Activated CD4-positive, alpha-beta T cell treated with anti-CD3 and anti-CD28 coated beads for 1 hour (primary cell): ENCODE data around the gene SLC22A31.
A peak's percentile ranks its signal among the peaks of the same experiment; 100 is the strongest.
"Not testable (repeated sequence)": the region's sequence is repeated elsewhere in the genome, so short reads cannot be mapped to it uniquely, and the experiment has no call there.

Experiments
- DNase-seq: peaks from one replicate; pipeline ENCODE4 v3.0.0-alpha.2; 2020

SLC22A31 gene

DNA sequence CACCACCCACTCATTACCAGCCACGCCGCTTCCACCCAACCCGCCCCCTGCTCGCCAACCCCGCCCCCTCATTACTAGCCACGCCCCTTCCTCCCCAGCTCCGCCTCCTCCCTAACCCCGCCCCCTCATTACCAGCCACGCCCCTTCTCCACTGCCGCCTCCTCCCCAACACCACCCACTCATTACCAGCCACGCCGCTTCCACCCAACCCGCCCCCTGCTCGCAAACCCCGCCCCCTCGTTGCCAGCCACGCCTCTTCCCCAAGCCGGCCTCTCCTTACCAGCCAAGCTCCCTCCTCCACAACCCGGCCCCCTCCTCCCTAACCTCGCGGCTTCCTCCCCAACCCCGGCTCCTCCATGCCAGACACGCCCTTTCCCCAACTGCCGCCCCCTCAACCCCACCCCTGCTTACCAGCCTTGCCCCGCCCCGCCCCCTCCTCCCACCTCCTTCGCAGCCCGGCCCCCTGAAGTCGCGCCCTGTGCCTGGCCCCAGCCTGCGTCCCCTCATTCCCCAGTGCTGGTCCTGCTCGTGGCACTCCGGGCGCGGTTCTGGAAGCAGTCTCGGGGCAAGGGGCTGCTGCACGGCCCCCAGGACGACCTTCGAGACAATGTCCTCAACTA lies 7.3 kb downstream of the SLC22A31 start:
- DNase-seq: peak; percentile 35

DNA sequence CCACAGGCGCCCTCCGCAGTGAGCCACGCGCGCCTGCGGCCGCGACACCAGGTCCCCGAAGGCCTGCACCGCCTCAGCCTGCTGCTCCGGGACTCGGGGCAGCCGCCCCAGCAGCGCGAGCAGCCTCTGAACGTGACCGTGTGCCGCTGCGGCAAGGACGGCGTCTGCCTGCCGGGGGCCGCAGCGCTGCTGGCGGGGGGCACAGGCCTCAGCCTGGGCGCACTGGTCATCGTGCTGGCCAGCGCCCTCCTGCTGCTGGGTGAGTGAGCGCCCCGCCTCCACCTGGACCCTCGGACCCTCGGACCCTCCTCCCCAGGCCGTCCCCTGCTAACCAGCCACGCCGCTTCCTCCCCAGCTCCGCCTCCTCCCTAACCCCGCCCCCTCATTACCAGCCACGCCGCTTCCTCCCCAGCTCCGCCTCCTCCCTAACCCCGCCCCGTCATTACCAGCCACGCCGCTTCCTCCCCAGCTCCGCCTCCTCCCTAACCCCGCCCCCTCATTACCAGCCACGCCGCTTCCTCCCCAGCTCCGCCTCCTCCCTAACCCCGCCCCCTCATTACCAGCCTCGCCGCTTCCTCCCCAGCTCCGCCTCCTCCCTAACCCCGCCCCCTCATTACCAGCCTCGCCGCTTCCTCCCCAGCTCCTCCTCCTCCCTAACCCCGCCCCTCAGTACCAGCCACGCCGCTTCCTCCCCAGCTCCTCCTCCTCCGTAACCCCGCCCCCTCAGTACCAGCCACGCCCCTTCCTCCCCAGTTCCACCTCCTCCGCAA lies 8.0 kb downstream of the SLC22A31 start:
- peak; percentile 51 for DNase-seq

DNA sequence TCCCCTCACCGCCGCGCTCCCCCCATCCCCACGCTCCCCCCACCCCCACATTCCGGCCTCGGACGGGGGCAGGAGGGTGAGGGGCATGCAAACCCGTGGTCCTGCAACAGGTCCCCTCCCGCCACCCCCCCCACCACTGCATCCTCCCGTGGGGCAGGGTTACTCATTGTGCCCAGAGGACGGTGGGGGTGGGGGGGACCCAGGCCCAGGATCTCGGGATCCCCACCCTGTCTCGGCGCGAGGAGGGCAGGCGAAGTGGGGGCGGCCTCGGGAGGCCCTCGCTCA lies 8.5 kb downstream of the SLC22A31 start:
- no peak for DNase-seq

DNA sequence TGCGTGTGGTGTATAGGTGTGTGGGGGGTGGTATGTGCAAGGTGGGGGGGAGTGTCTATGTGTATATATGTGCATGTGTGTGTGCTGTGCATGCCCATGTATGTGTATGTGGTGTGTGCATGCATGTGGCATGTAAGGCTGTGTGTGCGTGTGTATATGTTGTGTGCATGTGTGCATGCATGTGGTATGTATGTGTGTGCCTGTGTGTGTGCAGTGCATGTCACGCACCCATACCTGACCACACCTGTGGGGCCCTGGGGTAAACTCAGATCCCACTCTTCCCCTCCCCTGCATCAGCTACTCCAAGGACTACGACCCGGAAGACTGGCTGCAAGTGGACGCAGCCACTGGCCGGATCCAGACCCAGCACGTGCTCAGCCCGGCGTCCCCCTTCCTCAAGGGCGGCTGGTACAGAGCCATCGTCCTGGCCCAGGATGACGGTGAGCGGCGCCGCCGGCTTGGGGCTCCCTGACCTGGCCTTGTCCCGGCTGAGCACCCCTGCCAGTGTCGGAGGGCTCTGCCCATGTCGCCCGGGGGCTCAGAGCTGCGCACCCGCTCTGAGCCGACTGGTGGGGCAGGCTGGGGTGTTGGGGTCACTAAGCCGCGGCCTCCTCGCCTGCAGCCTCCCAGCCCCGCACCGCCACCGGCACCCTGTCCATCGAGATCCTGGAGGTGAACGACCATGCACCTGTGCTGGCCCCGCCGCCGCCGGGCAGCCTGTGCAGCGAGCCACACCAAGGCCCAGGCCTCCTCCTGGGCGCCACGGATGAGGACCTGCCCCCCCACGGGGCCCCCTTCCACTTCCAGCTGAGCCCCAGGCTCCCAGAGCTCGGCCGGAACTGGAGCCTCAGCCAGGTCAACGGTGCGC lies 9.1 kb downstream of the SLC22A31 start:
- DNase-seq: no peak

DNA sequence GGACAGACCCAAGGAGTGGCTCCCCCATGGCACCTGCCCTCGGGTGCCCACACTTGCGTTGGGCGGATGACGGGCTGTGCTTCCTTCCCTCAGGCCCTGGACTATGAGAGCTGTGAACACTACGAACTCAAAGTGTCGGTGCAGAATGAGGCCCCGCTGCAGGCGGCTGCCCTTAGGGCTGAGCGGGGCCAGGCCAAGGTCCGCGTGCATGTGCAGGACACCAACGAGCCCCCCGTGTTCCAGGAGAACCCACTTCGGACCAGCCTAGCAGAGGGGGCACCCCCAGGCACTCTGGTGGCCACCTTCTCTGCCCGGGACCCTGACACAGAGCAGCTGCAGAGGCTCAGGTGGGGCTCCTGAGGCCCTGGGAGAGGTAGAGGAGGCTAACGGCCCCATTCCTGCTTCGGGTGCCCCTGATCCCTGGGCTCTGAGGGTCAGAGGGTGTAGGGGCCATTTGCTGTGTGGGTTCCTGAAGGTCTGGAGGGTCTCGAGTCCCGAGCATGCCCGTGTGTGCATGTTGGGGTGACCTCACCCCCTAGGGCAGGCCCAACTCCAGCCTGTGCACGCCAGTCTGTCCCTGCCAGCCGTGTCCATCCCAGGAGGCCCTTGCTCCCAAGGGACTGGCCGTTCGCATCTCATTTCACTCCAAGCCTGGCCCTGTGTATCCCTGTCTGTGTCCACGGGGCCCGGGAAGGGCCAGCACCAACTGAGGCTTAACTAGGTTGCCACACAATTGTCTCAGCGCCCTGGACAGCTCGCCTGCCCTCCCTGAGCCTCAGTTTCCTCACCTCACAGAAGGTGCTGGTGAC lies 10.0 kb downstream of the SLC22A31 start:
- DNase-seq: no peak

DNA sequence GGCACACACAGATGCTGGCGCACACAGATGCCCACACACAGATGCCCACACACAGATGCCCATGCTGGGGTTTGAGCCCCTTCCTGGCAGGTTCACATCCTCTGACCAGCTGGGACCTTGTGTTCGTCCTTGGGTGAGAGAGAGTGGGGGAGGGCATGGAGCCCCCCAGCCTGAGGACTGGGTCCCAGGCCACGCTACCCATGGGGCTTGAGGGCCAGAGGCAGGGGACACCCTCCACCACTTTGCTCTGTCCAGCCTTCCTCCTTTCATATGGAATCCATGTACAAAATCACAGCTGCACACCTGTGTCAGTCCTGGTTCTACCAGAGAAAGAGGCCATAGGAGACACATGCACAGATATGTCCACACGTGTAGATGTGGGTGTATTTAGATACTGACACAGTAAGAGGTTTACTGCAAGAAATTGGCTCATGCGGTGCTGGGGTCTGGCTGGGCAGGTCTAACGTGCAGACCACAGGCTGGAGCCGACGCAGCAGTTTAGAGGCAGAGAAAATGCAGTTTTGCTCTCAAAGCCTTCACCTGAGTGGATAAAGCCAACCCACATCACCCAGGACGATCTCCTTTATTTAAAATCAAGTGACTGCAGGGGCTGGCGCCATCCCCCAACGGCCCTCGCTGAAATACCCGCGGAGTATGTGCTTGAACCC lies 10.8 kb downstream of the SLC22A31 start:
- no peak for DNase-seq

DNA sequence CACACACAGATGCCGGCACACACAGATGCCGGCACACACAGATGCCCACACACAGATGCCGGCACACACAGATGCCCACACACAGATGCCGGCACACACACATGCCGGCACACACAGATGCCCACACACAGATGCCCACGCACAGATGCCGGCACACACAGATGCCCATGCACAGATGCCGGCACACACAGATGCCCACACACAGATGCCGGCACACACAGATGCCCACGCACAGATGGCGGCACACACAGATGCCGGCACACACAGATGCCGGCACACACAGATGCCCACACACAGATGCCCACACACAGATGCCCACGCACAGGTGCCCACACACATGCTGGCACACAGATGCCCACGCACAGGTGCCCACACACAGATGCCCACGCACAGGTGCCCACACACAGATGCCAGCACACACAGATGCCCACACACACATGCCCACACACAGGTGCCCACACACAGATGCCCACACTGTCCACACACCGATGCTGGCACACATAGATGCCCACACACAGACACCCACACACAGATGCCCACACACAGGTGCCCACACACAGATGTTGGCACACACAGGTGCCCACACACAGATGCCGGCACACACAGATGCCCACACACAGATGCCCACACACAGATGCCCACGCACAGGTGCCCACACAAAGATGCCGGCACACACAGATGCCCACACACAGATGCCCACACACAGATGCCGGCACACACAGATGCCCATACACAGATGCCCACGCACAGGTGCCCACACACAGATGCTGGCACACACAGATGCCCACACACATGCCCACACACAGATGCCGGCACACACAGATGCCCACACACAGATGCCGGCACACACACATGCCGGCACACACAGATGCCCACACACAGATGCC lies 11.6 kb downstream of the SLC22A31 start:
- not testable (repeated sequence) for DNase-seq

DNA sequence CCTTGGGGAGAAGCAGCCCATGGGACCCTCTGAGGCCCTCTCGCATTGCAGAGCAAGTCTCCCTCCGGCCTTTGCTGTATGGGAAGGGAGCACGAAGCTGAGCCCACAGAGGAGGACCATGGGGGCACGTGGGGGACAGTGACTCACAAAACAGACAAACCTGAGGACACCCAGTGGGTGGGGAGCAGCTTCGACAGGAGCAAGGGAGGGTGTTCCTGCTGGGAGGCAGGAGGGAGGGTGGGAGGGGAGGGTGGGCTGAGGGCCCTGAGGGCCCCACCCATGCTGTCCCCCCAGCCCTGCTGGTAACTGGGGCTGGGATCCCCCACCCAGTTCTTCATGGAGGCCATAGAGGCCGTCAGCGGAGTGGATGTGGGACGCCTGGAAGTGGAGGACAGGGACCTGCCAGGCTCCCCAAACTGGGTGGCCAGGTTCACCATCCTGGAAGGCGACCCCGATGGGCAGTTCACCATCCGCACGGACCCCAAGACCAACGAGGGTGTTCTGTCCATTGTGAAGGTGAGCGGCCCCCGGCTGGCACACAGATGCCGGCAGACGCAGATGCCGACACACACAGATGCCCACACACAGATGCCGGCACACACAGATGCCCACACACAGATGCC lies 12.5 kb downstream of the SLC22A31 start:
- DNase-seq: no peak

DNA sequence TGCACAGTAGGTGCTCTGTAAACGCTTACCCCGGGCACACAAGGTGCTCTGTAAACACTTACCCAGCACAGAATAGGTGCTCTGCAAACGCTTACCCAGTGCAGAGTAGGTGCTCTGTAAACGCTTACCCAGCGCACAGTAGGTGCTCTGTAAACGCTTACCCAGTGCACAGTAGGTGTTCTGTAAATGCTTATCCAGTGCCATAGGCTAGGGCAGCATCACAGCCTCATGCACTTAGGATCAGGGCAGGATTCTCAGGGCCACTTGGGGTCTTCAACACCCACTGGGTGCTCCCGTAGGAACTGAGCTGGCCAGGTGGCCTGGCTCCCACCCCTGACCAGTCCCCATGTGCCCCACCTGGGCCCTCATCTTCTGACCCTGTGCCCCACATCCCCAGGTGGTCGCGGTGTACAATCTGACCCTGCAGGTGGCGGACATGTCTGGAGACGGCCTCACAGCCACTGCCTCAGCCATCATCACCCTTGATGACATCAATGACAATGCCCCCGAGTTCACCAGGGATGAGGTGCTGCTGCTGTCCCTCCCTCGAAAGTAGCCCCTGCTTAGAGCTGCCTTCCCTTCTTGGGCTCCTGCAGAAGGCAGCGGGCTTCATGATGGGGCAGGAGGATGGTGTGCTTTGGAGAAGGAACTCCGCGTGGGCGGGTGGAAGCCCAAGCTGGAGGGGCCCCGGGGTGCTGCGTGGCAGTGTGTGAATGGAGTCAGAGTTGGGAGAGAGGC lies 13.1 kb downstream of the SLC22A31 start:
- DNase-seq: no peak

DNA sequence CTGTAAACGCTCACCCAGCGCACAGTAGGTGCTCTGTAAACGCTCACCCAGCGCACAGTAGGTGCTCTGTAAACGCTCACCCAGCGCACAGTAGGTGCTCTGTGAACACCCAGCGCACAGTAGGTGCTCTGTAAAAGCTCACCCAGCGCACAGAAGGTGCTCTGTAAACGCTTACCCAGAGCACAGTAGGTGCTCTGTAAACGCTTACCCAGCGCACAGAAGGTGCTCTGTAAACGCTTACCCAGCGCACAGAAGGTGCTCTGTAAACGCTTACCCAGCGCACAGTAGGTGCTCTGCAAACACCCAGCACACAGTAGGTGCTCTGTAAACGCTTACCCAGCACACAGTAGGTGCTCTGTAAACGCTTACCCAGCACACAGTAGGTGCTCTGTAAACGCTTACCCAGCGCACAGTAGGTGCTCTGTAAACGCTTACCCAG lies 13.7 kb downstream of the SLC22A31 start:
- DNase-seq: not testable (repeated sequence)

DNA sequence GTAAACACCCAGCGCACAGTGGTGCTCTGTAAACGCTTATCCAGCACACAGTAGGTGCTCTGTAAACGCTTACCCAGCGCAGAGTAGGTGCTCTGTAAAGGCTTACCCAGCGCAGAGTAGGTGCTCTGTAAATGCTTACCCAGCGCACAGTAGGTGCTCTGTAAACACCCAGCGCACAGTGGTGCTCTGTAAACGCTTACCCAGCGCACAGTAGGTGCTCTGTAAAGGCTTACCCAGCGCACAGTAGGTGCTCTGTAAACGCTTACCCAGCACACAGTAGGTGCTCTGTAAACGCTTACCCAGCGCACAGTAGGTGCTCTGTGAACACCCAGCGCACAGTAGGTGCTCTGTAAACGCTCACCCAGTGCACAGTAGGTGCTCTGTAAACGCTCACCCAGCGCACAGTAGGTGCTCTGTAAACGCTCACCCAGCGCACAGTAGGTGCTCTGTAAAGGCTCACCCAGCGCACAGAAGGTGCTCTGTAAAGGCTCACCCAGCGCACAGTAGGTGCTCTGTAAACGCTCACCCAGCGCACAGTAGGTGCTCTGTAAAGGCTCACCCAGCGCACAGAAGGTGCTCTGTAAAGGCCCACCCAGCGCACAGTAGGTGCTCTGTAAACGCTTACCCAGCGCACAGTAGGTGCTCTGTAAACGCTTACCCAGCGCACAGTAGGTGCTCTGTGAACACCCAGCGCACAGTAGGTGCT lies 14.3 kb downstream of the SLC22A31 start:
- not testable (repeated sequence) for DNase-seq

DNA sequence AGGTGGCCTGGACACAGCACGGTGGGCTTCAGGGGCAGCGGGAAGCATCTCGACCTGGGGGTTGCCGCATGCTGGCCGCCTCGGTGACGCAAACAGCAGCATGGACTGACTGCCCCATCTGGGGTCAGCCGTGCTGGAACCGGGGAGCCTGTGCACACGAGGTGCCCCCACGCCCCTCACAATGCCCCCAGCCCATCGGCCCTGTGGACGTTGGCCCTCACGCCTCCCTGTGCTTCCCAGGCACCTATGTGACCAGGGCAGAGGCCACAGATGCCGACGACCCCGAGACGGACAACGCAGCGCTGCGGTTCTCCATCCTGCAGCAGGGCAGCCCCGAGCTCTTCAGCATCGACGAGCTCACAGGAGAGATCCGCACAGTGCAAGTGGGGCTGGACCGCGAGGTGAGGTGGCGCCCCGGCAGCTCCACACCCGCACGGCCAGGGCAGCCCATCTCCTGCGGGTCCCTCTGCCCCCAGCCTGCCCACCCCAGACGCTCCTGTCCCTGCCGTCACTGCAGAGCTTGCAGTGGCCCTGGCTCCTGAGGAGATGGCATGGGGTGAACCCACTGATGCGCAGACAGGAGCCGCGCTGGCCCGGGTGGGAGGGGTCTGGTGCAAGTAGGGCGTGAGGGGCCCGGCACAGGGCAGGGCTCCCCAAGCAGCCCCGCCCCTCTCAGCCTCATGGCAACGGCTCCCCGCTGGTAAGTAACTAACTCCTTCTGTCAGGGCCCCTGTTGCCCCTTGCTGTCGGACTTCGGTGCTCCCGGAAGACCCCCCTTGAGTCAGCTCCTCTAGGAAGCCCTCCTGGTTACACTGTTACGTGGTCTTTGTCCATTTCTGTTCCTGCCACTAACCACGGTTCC lies 15.2 kb downstream of the SLC22A31 start:
- DNase-seq: no peak

DNA sequence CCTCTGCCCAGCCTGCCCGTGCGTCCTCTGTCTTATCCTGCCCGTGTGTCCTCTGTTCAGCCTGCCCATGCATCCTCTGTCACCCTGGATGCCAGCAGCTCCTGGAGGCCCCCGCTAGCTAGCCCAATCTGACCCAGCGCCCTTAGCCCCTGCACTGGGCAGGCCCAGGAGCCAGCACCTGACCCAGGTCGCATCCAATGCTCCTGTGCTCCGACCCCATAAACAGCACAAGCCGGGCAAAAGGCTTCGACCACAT lies 15.7 kb downstream of the SLC22A31 start:
- no peak for DNase-seq

DNA sequence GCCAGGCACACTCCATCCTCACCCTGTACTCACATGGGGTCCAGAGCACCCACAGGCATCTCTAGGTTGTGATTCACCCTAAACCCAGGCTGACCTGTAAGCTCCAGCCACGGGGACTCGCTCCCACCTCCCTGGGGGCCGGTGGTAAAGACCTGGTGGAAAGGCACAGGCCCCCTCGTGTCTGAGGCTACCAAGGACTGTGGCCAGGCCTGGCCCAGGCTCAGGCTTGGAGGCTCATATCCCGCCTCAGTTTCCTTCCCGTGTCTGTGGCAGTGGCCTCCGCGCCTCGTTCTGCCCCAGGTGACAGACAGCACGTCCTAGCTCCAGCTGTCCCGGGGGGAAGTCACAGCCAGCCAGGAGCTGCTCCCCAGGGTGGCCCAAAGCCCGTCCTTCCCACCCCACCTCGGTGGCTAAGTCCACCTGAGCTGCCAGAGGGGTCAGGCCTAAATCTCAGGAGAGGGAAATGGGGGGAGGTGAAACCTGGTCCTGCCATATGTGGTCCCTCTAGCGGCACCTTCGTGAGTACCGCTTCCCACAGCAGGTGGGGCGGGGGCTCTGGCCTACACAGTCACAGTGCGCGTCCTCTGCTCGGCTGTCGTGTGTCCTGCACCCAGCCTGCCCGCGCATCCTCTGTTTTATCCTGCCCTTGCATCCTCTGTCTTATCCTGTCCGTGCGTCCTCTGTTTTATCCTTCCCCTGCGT lies 16.2 kb downstream of the SLC22A31 start:
- DNase-seq: no peak

DNA sequence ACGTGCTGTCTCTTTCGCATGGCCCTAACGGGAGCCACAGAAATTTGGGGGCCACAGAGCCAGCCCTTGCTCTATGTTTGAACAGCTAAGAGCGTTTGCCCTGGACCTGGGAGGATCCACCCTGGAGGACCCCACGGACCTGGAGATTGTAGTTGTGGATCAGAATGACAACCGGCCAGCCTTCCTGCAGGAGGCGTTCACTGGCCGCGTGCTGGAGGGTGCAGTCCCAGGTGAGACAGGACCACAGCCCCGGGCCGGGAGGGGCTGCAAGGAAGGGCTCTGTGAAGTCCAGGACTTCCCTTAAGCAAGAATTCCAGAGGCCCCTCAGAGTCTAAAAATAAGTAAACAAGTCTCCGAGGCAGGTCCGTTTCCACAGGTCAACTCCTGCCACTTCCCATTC lies 16.9 kb downstream of the SLC22A31 start:
- no peak for DNase-seq

DNA sequence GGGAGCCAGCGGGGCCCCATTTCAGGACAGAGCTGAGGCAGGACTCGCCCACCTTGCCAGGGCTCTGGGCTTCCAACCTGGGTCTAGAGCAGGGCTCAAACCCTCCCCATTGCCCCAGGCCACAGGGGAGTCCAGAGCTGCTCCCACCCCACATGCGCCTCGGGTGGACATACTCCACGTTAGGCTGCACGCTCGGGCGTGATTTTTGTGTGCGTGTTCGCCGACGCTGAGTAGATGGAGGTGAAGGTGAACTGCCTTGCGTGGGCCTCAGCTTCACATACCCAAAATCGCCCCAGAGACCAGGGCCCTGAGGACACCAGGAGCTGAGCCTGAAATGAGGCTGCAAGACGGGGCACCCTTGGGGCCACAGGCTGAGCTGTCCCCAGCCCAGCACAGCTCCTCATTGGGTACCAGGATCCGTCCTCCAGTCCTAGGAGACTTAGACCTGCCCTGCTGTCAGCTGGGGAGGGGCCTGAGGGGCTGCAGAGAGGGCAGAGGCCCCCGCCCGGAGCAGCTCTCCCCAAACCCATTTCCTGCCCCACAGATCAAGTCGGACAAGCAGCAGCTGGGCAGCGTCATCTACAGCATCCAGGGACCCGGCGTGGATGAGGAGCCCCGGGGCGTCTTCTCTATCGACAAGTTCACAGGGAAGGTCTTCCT lies 20.6 kb downstream of the SLC22A31 start:
- DNase-seq: no peak

DNA sequence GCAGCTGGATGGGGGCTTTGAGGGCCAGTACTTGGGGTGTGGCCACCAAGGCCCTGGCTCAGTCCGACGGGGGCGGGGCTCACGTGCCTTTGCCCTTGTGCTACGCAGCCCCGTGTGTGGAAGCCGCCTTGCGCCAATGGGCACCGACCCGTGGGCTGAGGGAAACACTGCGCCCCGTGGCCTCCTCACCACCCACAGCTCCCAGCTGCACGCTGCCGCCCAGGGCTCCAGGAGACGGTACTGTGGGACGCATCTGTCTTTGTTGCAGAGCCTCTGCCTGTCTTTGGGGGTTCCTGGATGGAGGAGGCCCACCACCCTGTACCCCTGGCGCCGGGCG lies 21.2 kb downstream of the SLC22A31 start:
- no peak for DNase-seq
